ENCODE measurements around the gene SLC27A1.
"Not testable (repeated sequence)": the region's sequence is repeated elsewhere in the genome, so short reads cannot be mapped to it uniquely, and the experiment has no call there.

The SLC27A1 gene

DNA sequence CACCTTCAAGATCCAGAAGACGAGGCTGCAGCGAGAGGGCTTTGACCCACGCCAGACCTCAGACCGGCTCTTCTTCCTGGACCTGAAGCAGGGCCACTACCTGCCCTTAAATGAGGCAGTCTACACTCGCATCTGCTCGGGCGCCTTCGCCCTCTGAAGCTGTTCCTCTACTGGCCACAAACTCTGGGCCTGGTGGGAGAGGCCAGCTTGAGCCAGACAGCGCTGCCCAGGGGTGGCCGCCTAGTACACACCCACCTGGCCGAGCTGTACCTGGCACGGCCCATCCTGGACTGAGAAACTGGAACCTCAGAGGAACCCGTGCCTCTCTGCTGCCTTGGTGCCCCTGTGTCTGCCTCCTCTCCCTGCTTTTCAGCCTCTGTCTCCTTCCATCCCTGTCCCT, 34.1 kb downstream of the SLC27A1 start:
- no peak for DNase-seq
- Histone ChIP-seq H3K36me3 (replicated peaks; ENCODE audit: insufficient read depth, low read length) (no peaks in the 10 kb centered on the region), H3K27ac (ENCODE audit: low read length) (no peak overlapping the region), H3K9me2 (replicated peaks; ENCODE audit: insufficient read depth, low read length) (no peaks in the 10 kb centered on the region), H2AFZ (ENCODE audit: low read length) (no peak overlapping the region), H3K9me3 (replicated peaks; ENCODE audit: insufficient read depth, low read length) (no peaks in the 10 kb centered on the region), H4K20me1 (ENCODE audit: insufficient read depth, low read length) (no peaks in the 10 kb centered on the region), H3K4me2 (ENCODE audit: low read depth, low read length) (no peak overlapping the region), H3F3A (ENCODE audit: insufficient read depth, low read length) (no peaks in the 10 kb centered on the region), H3K79me2 (ENCODE audit: low read length) (no peaks in the 10 kb centered on the region), H3K4me3 (ENCODE audit: low read length) (no peak overlapping the region), H3K4me1 (ENCODE audit: low read length) (no peaks in the 10 kb centered on the region), H3K27me3 (replicated peaks; ENCODE audit: insufficient read depth, low read length) (peaks cover 4% of the 10 kb centered on the region), H3K9ac (ENCODE audit: low read length) (no peak overlapping the region)
- TF ChIP-seq EZH2 (optimal IDR thresholded peaks at IDR 0.05; ENCODE audit: low read depth, low read length), result no peak
- TF ChIP-seq, protein P1, sequence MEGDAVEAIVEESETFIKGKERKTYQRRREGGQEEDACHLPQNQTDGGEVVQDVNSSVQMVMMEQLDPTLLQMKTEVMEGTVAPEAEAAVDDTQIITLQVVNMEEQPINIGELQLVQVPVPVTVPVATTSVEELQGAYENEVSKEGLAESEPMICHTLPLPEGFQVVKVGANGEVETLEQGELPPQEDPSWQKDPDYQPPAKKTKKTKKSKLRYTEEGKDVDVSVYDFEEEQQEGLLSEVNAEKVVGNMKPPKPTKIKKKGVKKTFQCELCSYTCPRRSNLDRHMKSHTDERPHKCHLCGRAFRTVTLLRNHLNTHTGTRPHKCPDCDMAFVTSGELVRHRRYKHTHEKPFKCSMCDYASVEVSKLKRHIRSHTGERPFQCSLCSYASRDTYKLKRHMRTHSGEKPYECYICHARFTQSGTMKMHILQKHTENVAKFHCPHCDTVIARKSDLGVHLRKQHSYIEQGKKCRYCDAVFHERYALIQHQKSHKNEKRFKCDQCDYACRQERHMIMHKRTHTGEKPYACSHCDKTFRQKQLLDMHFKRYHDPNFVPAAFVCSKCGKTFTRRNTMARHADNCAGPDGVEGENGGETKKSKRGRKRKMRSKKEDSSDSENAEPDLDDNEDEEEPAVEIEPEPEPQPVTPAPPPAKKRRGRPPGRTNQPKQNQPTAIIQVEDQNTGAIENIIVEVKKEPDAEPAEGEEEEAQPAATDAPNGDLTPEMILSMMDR (IDR thresholded peaks at IDR 0.05; ENCODE audit: low read length), result no peak
- no peak for TF ChIP-seq EZH2phosphoT487 (IDR thresholded peaks at IDR 0.05; ENCODE audit: low read length)

- TF ChIP-seq EZH2phosphoT487 (IDR thresholded peaks at IDR 0.05; ENCODE audit: low read length) (no peak), EZH2 (optimal IDR thresholded peaks at IDR 0.05; ENCODE audit: low read depth, low read length) (no peak)
- TF ChIP-seq, protein P1 (IDR thresholded peaks at IDR 0.05; ENCODE audit: low read length), result no peak
- Histone ChIP-seq H3K4me2 (ENCODE audit: low read depth, low read length) (no peak overlapping the region), H3K9ac (ENCODE audit: low read length) (no peak overlapping the region), H2AFZ (ENCODE audit: low read length) (no peak overlapping the region), H3K27me3 (replicated peaks; ENCODE audit: insufficient read depth, low read length) (peaks cover 4% of the 10 kb centered on the region; the same call in 1 of the 2 replicates), H3K79me2 (ENCODE audit: low read length) (peaks cover 7% of the 10 kb centered on the region), H3K4me3 (ENCODE audit: low read length) (no peak overlapping the region), H3K4me1 (ENCODE audit: low read length) (no peaks in the 10 kb centered on the region), H4K20me1 (ENCODE audit: insufficient read depth, low read length) (no peaks in the 10 kb centered on the region), H3K9me3 (replicated peaks; ENCODE audit: insufficient read depth, low read length) (no peaks in the 10 kb centered on the region), H3K9me2 (replicated peaks; ENCODE audit: insufficient read depth, low read length) (no peaks in the 10 kb centered on the region), H3K36me3 (replicated peaks; ENCODE audit: insufficient read depth, low read length) (no peaks in the 10 kb centered on the region), H3K27ac (ENCODE audit: low read length) (no peak overlapping the region), H3F3A (ENCODE audit: insufficient read depth, low read length) (no peaks in the 10 kb centered on the region)
- no peak for DNase-seq
Observed at GRCh38 chr19:17505223-17505622, 34.9 kb downstream of the SLC27A1 start.

DNA sequence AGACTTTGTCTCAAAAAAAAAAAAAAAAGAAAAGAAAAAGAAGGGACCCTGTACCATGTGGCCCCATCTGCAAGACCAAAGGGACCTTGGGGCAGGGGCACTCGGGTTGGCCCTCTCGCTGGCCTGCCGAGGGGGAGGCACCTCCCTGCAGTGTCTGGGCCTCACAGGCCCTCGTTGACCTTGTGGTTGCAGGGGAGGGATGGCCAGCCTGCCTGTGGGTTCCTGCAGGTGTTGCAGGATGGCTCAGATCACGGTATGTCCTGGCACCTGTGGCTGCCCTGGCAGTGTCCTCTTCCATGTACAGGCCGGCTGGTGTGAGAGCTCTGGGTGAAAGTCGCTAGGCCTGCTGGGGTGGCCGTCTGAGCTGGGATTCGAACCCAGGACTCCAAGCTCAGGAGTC, 36.4 kb downstream of the SLC27A1 start:
- no peak overlapping the region for H3K4me3 ChIP-seq (ENCODE audit: low read length)
- H3K36me3 ChIP-seq (replicated peaks; ENCODE audit: insufficient read depth, low read length), result no peaks in the 10 kb centered on the region
- no peaks in the 10 kb centered on the region for H3K27me3 ChIP-seq (replicated peaks; ENCODE audit: insufficient read depth, low read length)
- no peaks in the 10 kb centered on the region for H3K9me3 ChIP-seq (replicated peaks; ENCODE audit: insufficient read depth, low read length)
- H3K4me2 ChIP-seq (ENCODE audit: low read depth, low read length), result no peak overlapping the region
- peaks cover 13% of the 10 kb centered on the region for H3K79me2 ChIP-seq (ENCODE audit: low read length)
- peaks cover 4% of the 10 kb centered on the region; the same call in 1 of the 2 replicates for H3F3A ChIP-seq (ENCODE audit: insufficient read depth, low read length)
- H3K4me1 ChIP-seq (ENCODE audit: low read length), result no peaks in the 10 kb centered on the region
- H3K9me2 ChIP-seq (replicated peaks; ENCODE audit: insufficient read depth, low read length), result no peaks in the 10 kb centered on the region
- no peak for DNase-seq
- no peak overlapping the region for H2AFZ ChIP-seq (ENCODE audit: low read length)
- no peak overlapping the region for H3K9ac ChIP-seq (ENCODE audit: low read length)
- no peak overlapping the region for H3K27ac ChIP-seq (ENCODE audit: low read length)
- H4K20me1 ChIP-seq (ENCODE audit: insufficient read depth, low read length), result no peaks in the 10 kb centered on the region
- TF ChIP-seq EZH2phosphoT487 (IDR thresholded peaks at IDR 0.05; ENCODE audit: low read length), result no peak
- TF ChIP-seq EZH2 (optimal IDR thresholded peaks at IDR 0.05; ENCODE audit: low read depth, low read length), result no peak
- TF ChIP-seq, protein P1 (IDR thresholded peaks at IDR 0.05; ENCODE audit: low read length), result no peak

DNA sequence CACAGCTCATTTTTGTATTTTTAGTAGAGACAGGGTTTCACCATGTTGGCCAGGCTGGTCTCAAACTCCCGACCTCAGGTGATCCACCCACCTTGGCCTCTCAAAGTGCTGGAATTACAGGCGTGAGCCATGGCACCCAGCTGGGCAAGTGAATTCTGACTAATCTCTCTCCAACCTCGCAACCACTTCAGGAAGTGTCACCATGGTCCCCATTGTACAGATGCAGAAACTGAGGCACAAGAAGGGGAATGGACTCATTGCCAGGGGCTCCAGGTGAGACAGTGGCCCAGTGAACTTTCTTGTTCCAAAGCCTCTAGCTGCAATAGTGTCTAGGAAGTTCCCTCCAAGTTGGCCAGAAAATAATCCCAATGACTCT, 38.2 kb downstream of the SLC27A1 start:
- H3K9me3 ChIP-seq (replicated peaks; ENCODE audit: insufficient read depth, low read length); DNase-seq; H3K27ac ChIP-seq (ENCODE audit: low read length); H4K20me1 ChIP-seq (ENCODE audit: insufficient read depth, low read length); H2AFZ ChIP-seq (ENCODE audit: low read length); H3K27me3 ChIP-seq (replicated peaks; ENCODE audit: insufficient read depth, low read length); H3K36me3 ChIP-seq (replicated peaks; ENCODE audit: insufficient read depth, low read length); H3K4me1 ChIP-seq (ENCODE audit: low read length); H3K4me3 ChIP-seq (ENCODE audit: low read length); H3K9ac ChIP-seq (ENCODE audit: low read length); H3K4me2 ChIP-seq (ENCODE audit: low read depth, low read length); H3F3A ChIP-seq (ENCODE audit: insufficient read depth, low read length); H3K9me2 ChIP-seq (replicated peaks; ENCODE audit: insufficient read depth, low read length): not testable (repeated sequence)
- peaks cover 13% of the 10 kb centered on the region for H3K79me2 ChIP-seq (ENCODE audit: low read length)

All from MM.1S (cell line).